Stomach (tissue), 4 donors: ENCODE data around the gene VIPR2.

Experiments
- EP300 ChIP-seq: sonication (generic); formaldehyde crosslinking; IDR thresholded peaks from one replicate; pipeline ENCODE4 v1.6.1; 2017; ENCODE audit warnings: antibody characterized with exemption
- TF ChIP-seq, protein P1 (sequence below), 7 experiments: fragments of 450-650 bp in 4 of 7; fragments of 200-600 bp in 3 of 7; sonication (generic) in 3 of 7; IDR thresholded peaks; one replicate each; pipeline ENCODE4 v1.5.1; 2016 to 2019; ENCODE audit warnings: antibody characterized with exemption in 7 of 7, control low read depth in 2 of 7, mild to moderate bottlenecking in 1 of 7

DNA sequence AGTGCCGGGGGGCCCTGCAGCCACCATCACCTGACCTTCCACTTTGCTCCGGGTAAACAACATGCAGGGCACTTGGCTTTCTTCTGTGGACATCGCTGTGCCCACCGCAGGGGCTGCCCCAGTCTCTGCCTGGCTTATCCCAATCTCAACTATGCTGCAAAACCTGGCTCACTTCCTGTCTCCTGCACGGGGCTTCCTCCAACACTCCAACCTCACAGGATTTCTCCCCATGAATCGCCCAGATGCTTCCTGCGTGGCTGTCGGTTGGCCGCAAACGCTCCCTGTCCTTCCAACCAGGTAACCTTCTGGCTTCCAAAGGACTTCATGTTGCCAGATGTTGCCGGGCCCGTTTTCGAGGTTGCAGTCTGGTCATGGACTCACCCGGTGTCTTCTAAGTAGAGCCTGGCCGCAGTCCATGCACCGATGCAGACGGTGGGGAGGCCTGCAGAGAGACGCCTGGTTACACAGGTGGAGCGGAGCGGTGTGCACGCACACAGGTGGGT is 109.0 kb downstream of the VIPR2 start:
- TF ChIP-seq, protein P1, sequence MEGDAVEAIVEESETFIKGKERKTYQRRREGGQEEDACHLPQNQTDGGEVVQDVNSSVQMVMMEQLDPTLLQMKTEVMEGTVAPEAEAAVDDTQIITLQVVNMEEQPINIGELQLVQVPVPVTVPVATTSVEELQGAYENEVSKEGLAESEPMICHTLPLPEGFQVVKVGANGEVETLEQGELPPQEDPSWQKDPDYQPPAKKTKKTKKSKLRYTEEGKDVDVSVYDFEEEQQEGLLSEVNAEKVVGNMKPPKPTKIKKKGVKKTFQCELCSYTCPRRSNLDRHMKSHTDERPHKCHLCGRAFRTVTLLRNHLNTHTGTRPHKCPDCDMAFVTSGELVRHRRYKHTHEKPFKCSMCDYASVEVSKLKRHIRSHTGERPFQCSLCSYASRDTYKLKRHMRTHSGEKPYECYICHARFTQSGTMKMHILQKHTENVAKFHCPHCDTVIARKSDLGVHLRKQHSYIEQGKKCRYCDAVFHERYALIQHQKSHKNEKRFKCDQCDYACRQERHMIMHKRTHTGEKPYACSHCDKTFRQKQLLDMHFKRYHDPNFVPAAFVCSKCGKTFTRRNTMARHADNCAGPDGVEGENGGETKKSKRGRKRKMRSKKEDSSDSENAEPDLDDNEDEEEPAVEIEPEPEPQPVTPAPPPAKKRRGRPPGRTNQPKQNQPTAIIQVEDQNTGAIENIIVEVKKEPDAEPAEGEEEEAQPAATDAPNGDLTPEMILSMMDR (IDR thresholded peaks at IDR 0.05): no peak
- no peak for TF ChIP-seq EP300
